GM18508 (cell line): Measurements from ENCODE around the gene UGT3A2.

ENCODE experiments used
- ATAC-seq: cut with Tn5 transposase; IDR thresholded peaks from one replicate; pipeline ENCODE4 v1.9.1; 2021; ENCODE audit warnings: moderate number of reproducible peaks; ENCODE audit not compliant: insufficient read depth, unreplicated experiment

The UGT3A2 gene

GRCh38 chr5:36013182-36013581, 53.5 kb downstream of the UGT3A2 start:
- no peak for ATAC-seq

DNA sequence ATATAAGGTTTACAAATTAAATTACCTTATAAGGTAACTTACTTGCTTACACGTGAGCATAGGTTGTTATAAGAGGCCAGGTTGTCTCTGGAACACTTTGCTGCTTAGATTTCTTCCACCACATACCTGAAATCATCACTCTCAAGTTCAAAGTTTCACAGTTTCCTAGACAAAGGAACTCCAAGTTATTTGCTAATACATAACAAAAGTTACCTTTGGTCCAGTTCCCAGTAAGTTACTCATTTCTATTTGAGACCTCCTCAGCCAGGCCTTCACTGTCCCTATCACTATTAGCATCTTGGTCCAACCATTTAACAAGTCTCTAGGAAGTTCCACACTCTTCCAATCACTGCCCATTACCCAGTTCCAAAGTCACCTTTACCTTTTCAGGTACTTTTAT, 57.0 kb downstream of the UGT3A2 start:
- no peak for ATAC-seq

GRCh38 chr5:36007366-36007765, 59.3 kb downstream of the UGT3A2 start:
- no peak for ATAC-seq

- no peak for ATAC-seq
Observed at GRCh38 chr5:36006163-36006562, 60.5 kb downstream of the UGT3A2 start.

DNA sequence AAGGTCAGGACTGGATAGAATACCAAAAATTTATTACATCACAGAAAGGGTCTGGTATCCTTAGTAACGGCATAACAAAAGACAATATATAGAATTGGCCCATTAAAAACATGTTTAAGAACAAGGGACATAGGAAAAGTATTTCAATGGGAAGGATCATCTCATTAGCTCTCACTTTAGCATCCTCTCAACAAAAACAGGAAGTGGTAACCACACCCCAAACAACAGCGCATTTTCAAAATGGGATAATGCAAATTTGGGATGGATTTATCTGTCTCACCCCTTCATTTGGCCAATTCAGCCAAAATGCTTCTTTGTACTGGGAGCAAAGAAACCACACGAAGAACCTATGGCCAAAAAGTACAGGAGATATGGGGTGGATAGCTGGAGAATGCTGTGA, 65.7 kb downstream of the UGT3A2 start:
- no peak for ATAC-seq

GRCh38 chr5:35999547-35999946, 67.1 kb downstream of the UGT3A2 start:
- ATAC-seq: no peak

DNA sequence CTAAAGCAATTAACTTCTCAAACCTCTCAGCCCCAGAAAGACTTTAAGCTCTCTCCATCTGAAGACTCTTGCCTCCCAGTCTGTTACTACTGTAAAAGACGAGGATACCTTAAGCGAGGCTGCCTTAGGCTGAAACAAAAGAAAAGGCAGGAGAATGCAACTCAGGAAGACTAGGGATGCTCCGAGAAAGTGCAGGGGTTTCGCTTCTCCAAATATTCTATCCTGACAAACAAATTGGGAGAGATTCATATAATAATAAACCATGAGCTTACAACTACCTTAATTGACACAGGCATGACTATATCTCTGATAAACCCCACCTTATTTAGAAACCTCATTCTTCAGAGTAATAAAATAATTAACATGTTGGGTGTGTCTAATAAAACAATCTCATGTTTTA, 70.6 kb downstream of the UGT3A2 start:
- no peak for ATAC-seq

DNA sequence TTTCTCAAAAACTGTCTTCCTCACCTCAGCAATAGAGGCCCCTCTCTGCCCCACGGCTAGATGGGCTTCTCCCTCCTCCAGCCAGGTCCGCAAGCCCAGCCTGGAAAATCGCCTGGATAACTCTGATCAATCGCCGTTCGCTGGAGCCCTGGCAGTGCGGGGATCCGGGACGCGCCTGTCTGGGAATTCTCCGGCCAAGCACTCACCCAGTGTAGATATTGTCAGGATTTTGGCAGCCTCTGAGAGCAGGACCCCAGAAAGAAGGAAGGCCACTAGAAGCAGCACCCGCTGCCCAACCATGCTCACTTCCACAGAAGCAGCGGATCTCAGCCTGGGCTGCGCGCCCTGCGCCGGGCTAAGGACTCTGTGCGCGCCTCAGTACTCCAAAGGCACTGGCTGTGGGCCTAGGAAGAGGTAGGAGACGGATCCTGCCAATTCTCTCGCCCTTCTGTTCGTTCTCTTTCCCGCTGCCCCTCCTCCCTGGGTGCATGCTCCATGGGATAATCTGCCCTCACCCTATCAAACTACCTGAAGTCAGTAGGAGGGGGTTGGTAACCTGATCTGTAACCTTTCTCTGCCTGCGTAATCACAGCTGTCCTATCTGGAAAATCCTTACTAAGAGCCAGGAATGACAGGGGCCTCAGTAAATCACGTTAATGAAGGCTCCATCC, 75.6 kb downstream of the UGT3A2 start, which contains the start of gene UGT3A1:
TSS of gene UGT3A1 (minus strand) at position 450 of the 671 bp plus-strand sequence. CDS start at position 300, 150 bp downstream.
- ATAC-seq: no peak

DNA sequence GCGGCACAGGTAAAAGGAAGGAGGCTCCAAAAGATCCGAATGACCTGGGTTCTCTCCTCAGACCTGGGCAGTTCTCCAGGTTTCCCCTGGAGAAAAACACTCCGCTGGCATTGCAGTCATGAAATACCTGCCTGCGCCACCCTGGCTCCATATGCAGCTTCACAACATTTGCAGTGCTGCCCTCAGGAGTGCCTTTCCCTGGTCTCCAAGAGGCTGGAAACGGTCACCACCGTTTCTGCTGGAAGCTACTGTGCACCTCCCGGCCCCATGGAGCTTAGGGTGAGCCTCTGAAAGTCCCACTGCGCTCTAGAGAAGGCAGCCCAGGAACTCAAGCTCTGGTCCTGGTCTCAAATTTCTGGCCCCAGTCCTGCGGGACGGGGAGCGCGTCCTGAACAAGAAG, 76.2 kb downstream of the UGT3A2 start:
- no peak for ATAC-seq

DNA sequence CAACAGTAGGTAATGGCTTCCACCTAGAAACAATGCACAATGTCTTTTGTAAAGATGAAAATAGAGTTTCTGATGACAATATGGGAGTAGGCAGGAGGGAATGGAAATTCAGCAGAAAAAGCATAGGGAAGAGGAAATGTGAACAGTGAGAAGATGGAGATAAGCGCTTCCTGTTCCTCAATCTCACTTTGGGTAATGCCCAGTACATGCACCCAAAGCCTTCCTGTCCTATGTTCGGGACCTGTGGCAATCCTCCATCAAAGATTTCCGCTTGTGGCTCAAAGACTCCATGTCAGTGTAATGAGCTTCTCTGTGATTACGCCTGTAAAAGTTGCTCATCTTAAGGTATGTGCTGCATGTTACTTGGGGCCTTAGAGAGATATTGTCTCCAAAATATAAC, 78.2 kb downstream of the UGT3A2 start:
- no peak for ATAC-seq

GRCh38 chr5:35987776-35988175, 78.9 kb downstream of the UGT3A2 start:
- ATAC-seq: no peak
